Activated naive CD4-positive, alpha-beta T cell treated with anti-CD3 and anti-CD28 coated beads, Interleukin-2, amount 10 ng/mL, durations not matched to agents 7 days and 5 days (primary cell): ENCODE data around the gene VMO1.

Source experiments
- CTCF ChIA-PET: fragments of 350-600 bp; sonication (Branson Sonifier 250); formaldehyde crosslinking; loops from one replicate; lab custom pipeline; 2021; ENCODE audit warnings: antibody characterized with exemption; lab: Charles Lee
- DNase-seq: peaks from one replicate; pipeline ENCODE4 v3.0.0-alpha.2; 2020
- H3K27ac Mint-ChIP-seq: one replicate; pipeline ENCODE4 v1.8.0; 2021; ENCODE audit warnings: mild to moderate bottlenecking, moderate library complexity, mixed read lengths
- H3K27me3 Mint-ChIP-seq: one replicate; pipeline ENCODE4 v1.8.0; 2021; ENCODE audit warnings: mild to moderate bottlenecking, mixed read lengths
- H3K36me3 Mint-ChIP-seq: one replicate; pipeline ENCODE4 v1.8.0; 2021; ENCODE audit warnings: mixed read lengths
- H3K4me1 Mint-ChIP-seq: one replicate; pipeline ENCODE4 v1.8.0; 2021; ENCODE audit warnings: mixed read lengths
- H3K4me3 Mint-ChIP-seq: one replicate; pipeline ENCODE4 v1.8.0; 2021; ENCODE audit warnings: mild to moderate bottlenecking, moderate library complexity, mixed read lengths
- H3K9me3 Mint-ChIP-seq: one replicate; pipeline ENCODE4 v1.8.0; 2021; ENCODE audit warnings: mixed read lengths

VMO1 gene

GRCh38 chr17:4766201-4766600 is 20.0 kb downstream of the VMO1 start:
- DNase-seq, result no peak
- H3K4me3 Mint-ChIP-seq, result no peak overlapping the region
- no peaks in the 10 kb centered on the region for H3K9me3 Mint-ChIP-seq
- H3K27ac Mint-ChIP-seq, result no peak overlapping the region
- H3K4me1 Mint-ChIP-seq, result peaks cover 4% of the 10 kb centered on the region
- H3K36me3 Mint-ChIP-seq, result no peaks in the 10 kb centered on the region
- CTCF ChIA-PET, result no interaction called here
- peaks cover 26% of the 10 kb centered on the region for H3K27me3 Mint-ChIP-seq

GRCh38 chr17:4764595-4764994 is 21.6 kb downstream of the VMO1 start:
- Mint-ChIP-seq H3K9me3 (no peaks in the 10 kb centered on the region), H3K4me1 (no peaks in the 10 kb centered on the region), H3K27ac (no peak overlapping the region), H3K27me3 (peaks cover 27% of the 10 kb centered on the region), H3K4me3 (no peak overlapping the region), H3K36me3 (no peaks in the 10 kb centered on the region)
- CTCF ChIA-PET, result no interaction called here
- no peak for DNase-seq

- peaks cover 25% of the 10 kb centered on the region for H3K27me3 Mint-ChIP-seq
- H3K36me3 Mint-ChIP-seq, result no peaks in the 10 kb centered on the region
- H3K27ac Mint-ChIP-seq, result no peak overlapping the region
- CTCF ChIA-PET, result no interaction called here
- DNase-seq, result no peak
- H3K4me1 Mint-ChIP-seq, result no peaks in the 10 kb centered on the region
- no peak overlapping the region for H3K4me3 Mint-ChIP-seq
- H3K9me3 Mint-ChIP-seq, result no peaks in the 10 kb centered on the region
Observed at GRCh38 chr17:4759776-4760236, 26.4 kb downstream of the VMO1 start.

- no peak for DNase-seq
- Mint-ChIP-seq H3K9me3 (no peaks in the 10 kb centered on the region), H3K27me3 (peaks cover 68% of the 10 kb centered on the region), H3K4me3 (no peak overlapping the region), H3K4me1 (peaks cover 6% of the 10 kb centered on the region), H3K27ac (no peak overlapping the region), H3K36me3 (no peaks in the 10 kb centered on the region)
- CTCF ChIA-PET, result interaction anchor here (0.6 kb wide), 1 partner anchor 329 kb away, joined by 3 read pairs; no protein-coding TSS in a partner anchor
Observed at GRCh38 chr17:4753392-4753791, 32.8 kb downstream of the VMO1 start.

GRCh38 chr17:4751932-4752331 is 34.2 kb downstream of the VMO1 start:
- Mint-ChIP-seq H3K27me3 (peaks cover 65% of the 10 kb centered on the region), H3K9me3 (no peaks in the 10 kb centered on the region), H3K27ac (no peak overlapping the region), H3K4me3 (no peak overlapping the region), H3K36me3 (no peaks in the 10 kb centered on the region), H3K4me1 (peaks cover 17% of the 10 kb centered on the region)
- CTCF ChIA-PET, result no interaction called here
- no peak for DNase-seq

GRCh38 chr17:4750606-4751005 is 35.6 kb downstream of the VMO1 start:
- no peak overlapping the region for H3K4me3 Mint-ChIP-seq
- H3K4me1 Mint-ChIP-seq, result peaks cover 23% of the 10 kb centered on the region
- DNase-seq, result no peak
- H3K27ac Mint-ChIP-seq, result no peak overlapping the region
- H3K9me3 Mint-ChIP-seq, result no peaks in the 10 kb centered on the region
- CTCF ChIA-PET, result no interaction called here
- H3K27me3 Mint-ChIP-seq, result peaks cover 72% of the 10 kb centered on the region
- H3K36me3 Mint-ChIP-seq, result no peaks in the 10 kb centered on the region

GRCh38 chr17:4748686-4749085 is 37.5 kb downstream of the VMO1 start:
- CTCF ChIA-PET, result interaction anchor here (0.9 kb wide), 1 partner anchor 41 kb away, joined by 4 read pairs; no protein-coding TSS in a partner anchor
- H3K9me3 Mint-ChIP-seq, result no peaks in the 10 kb centered on the region
- peaks cover 74% of the 10 kb centered on the region for H3K27me3 Mint-ChIP-seq
- H3K4me3 Mint-ChIP-seq, result no peak overlapping the region
- H3K36me3 Mint-ChIP-seq, result no peaks in the 10 kb centered on the region
- DNase-seq, result no peak
- no peak overlapping the region for H3K27ac Mint-ChIP-seq
- H3K4me1 Mint-ChIP-seq, result peaks cover 23% of the 10 kb centered on the region

- peak overlapping the region; percentile 43 for H3K4me3 Mint-ChIP-seq
Observed at GRCh38 chr17:4747847-4748246, 38.3 kb downstream of the VMO1 start.

GRCh38 chr17:4744999-4745969 is 40.9 kb downstream of the VMO1 start:
- Mint-ChIP-seq H3K27ac (peak overlapping the region; percentile 16), H3K27me3 (peaks cover 76% of the 10 kb centered on the region)
- CTCF ChIA-PET, result no interaction called here

More at GRCh38 chr17:4747847-4748246, 38.3 kb downstream of the VMO1 start:
- H3K36me3 Mint-ChIP-seq, result no peaks in the 10 kb centered on the region
- no peaks in the 10 kb centered on the region for H3K9me3 Mint-ChIP-seq
- CTCF ChIA-PET, result no interaction called here
- H3K4me1 Mint-ChIP-seq, result peaks cover 23% of the 10 kb centered on the region
- H3K27ac Mint-ChIP-seq, result peak overlapping the region; percentile 79
- peaks cover 76% of the 10 kb centered on the region for H3K27me3 Mint-ChIP-seq
- DNase-seq, result peak; percentile 61

GRCh38 chr17:4743898-4744297 is 42.3 kb downstream of the VMO1 start:
- H3K4me1 Mint-ChIP-seq, result peaks cover 30% of the 10 kb centered on the region
- H3K9me3 Mint-ChIP-seq, result no peaks in the 10 kb centered on the region
- no peak for DNase-seq
- H3K4me3 Mint-ChIP-seq, result no peak overlapping the region
- peaks cover 82% of the 10 kb centered on the region for H3K27me3 Mint-ChIP-seq
- no peaks in the 10 kb centered on the region for H3K36me3 Mint-ChIP-seq
- CTCF ChIA-PET, result interaction anchor here (1.2 kb wide), 1 partner anchor 177 kb away, joined by 3 read pairs; no protein-coding TSS in a partner anchor
- H3K27ac Mint-ChIP-seq, result no peak overlapping the region

More at GRCh38 chr17:4744999-4745969, 40.9 kb downstream of the VMO1 start:
- no peak for DNase-seq
- Mint-ChIP-seq H3K9me3 (no peaks in the 10 kb centered on the region), H3K36me3 (no peaks in the 10 kb centered on the region), H3K4me3 (no peak overlapping the region), H3K4me1 (peaks cover 25% of the 10 kb centered on the region)

- no peaks in the 10 kb centered on the region for H3K9me3 Mint-ChIP-seq
- H3K27ac Mint-ChIP-seq, result no peak overlapping the region
- H3K36me3 Mint-ChIP-seq, result no peaks in the 10 kb centered on the region
- CTCF ChIA-PET, result interaction anchor here (1.2 kb wide), 1 partner anchor 176 kb away, joined by 3 read pairs; no protein-coding TSS in a partner anchor
- no peak overlapping the region for H3K4me3 Mint-ChIP-seq
- no peak for DNase-seq
- H3K4me1 Mint-ChIP-seq, result peaks cover 30% of the 10 kb centered on the region
- H3K27me3 Mint-ChIP-seq, result peaks cover 84% of the 10 kb centered on the region
Observed at GRCh38 chr17:4743216-4743615, 42.9 kb downstream of the VMO1 start.

- Mint-ChIP-seq H3K9me3 (no peaks in the 10 kb centered on the region), H3K27me3 (peaks cover 85% of the 10 kb centered on the region)
- CTCF ChIA-PET, result no interaction called here
Observed at GRCh38 chr17:4742629-4743028, 43.5 kb downstream of the VMO1 start.

GRCh38 chr17:4742133-4742532 is 44.0 kb downstream of the VMO1 start:
- no peaks in the 10 kb centered on the region for H3K36me3 Mint-ChIP-seq
- DNase-seq, result no peak
- H3K27ac Mint-ChIP-seq, result peak overlapping the region; percentile 43
- H3K4me1 Mint-ChIP-seq, result peaks cover 23% of the 10 kb centered on the region
- CTCF ChIA-PET, result no interaction called here
- H3K27me3 Mint-ChIP-seq, result peaks cover 90% of the 10 kb centered on the region
- H3K9me3 Mint-ChIP-seq, result no peaks in the 10 kb centered on the region
- H3K4me3 Mint-ChIP-seq, result peak overlapping the region; percentile 9

More at GRCh38 chr17:4742629-4743028, 43.5 kb downstream of the VMO1 start:
- no peak overlapping the region for H3K27ac Mint-ChIP-seq
- no peak overlapping the region for H3K4me3 Mint-ChIP-seq
- peaks cover 27% of the 10 kb centered on the region for H3K4me1 Mint-ChIP-seq
- no peak for DNase-seq
- no peaks in the 10 kb centered on the region for H3K36me3 Mint-ChIP-seq

- peak overlapping the region; percentile 8 for H3K4me3 Mint-ChIP-seq
Observed at GRCh38 chr17:4741544-4741943, 44.6 kb downstream of the VMO1 start.

More at GRCh38 chr17:4741544-4741943, 44.6 kb downstream of the VMO1 start:
- no peak for DNase-seq
- Mint-ChIP-seq H3K4me1 (peaks cover 20% of the 10 kb centered on the region), H3K36me3 (no peaks in the 10 kb centered on the region), H3K27ac (no peak overlapping the region), H3K27me3 (peaks cover 91% of the 10 kb centered on the region), H3K9me3 (no peaks in the 10 kb centered on the region)
- CTCF ChIA-PET, result no interaction called here
